PC-9 (cell line): ENCODE measurements around the gene SLC12A1. TPM values are rescaled to one million over a fixed set of nuclear protein-coding genes. Genes with fewer than 3 reads are reported as not detected.

ENCODE experiments used
- BruUV-seq: library from RNA; stranded (reverse); fragments of 400-500 nt; replicated peaks from 2 replicates; lab custom pipeline; 2021; lab: Mats Ljungman, UMichigan
- CTCF ChIA-PET: fragments of 300-600 bp; sonication (Branson Sonifier 250); formaldehyde crosslinking; loops from one replicate; lab custom pipeline; 2022; ENCODE audit warnings: antibody characterized with exemption; lab: Charles Lee
- POLR2A ChIA-PET: fragments of 300-600 bp; sonication (Branson Sonifier 250); formaldehyde crosslinking; loops from one replicate; lab custom pipeline; 2022; ENCODE audit warnings: antibody characterized with exemption; ENCODE audit not compliant: unreplicated experiment; lab: Charles Lee
- DNase-seq, 2 experiments: peaks; one replicate each; pipeline versions ENCODE4 v3.0.0 to v3.0.0-alpha.2; 2015 to 2022; ENCODE audit warnings: mixed read lengths in 1 of 2
- H2AFZ ChIP-seq: fragments of 200-600 bp; sonication (generic); 2 replicates; pipeline ENCODE4 v1.8.1; 2017; ENCODE audit warnings: antibody characterized with exemption
- H3F3A ChIP-seq: fragments of 200-600 bp; sonication (generic); 2 replicates; pipeline ENCODE4 v1.8.1; 2017; ENCODE audit warnings: antibody characterized with exemption, mild to moderate bottlenecking, low read depth; ENCODE audit not compliant: insufficient read depth
- H3K27ac ChIP-seq: fragments of 200-600 bp; sonication (generic); 2 replicates; pipeline ENCODE4 v1.6.1; 2016; ENCODE audit warnings: mixed run types
- H3K27me3 ChIP-seq: fragments of 200-600 bp; sonication (generic); 2 replicates; pipeline ENCODE4 v1.6.1; 2016; ENCODE audit warnings: low read depth, mixed run types; ENCODE audit not compliant: insufficient read depth
- H3K36me3 ChIP-seq: fragments of 200-600 bp; sonication (generic); 2 replicates; pipeline ENCODE4 v1.6.1; 2016; ENCODE audit warnings: low read depth, mixed run types
- H3K4me1 ChIP-seq: fragments of 200-600 bp; sonication (generic); replicated peaks from 2 replicates; pipeline ENCODE4 v1.6.1; 2016; ENCODE audit warnings: mixed run types; ENCODE audit not compliant: insufficient read depth
- H3K4me2 ChIP-seq: fragments of 200-600 bp; sonication (generic); 2 replicates; pipeline ENCODE4 v1.6.1; 2017; ENCODE audit warnings: mixed run types
- H3K4me3 ChIP-seq: fragments of 200-600 bp; sonication (generic); 2 replicates; pipeline ENCODE4 v1.6.1; 2016; ENCODE audit warnings: mixed run types
- H3K79me2 ChIP-seq: fragments of 200-600 bp; sonication (generic); 2 replicates; pipeline ENCODE4 v1.6.1; 2017; ENCODE audit warnings: low read depth, mixed run types
- H3K9me2 ChIP-seq: fragments of 200-600 bp; sonication (generic); 2 replicates; pipeline ENCODE4 v1.8.1; 2017; ENCODE audit warnings: mild to moderate bottlenecking; ENCODE audit not compliant: insufficient read depth
- H3K9me3 ChIP-seq: fragments of 200-600 bp; sonication (generic); 2 replicates; pipeline ENCODE4 v1.8.1; 2016; ENCODE audit warnings: low read depth; ENCODE audit not compliant: insufficient read depth
- H4K20me1 ChIP-seq: fragments of 200-600 bp; sonication (generic); 2 replicates; pipeline ENCODE4 v1.8.1; 2017; ENCODE audit not compliant: insufficient read depth
- EZH2 ChIP-seq: fragments of 200-600 bp; sonication (generic); IDR thresholded peaks from 2 replicates; pipeline ENCODE4 v1.8.0; 2017; ENCODE audit warnings: antibody characterized with exemption, low read depth
- intact Hi-C: fragments of 100-400 bp; cut with micrococcal nuclease; formaldehyde crosslinking; loops from one replicate; pipeline ENCODE4 v1.10.0; 2022; ENCODE audit not compliant: unreplicated experiment
- total RNA-seq: library from RNA; stranded (reverse); gene quantifications from 2 replicates; pipeline ENCODE4 v1.2.3, GENCODE V29; 2021
- TF ChIP-seq, protein P1 (sequence below): fragments of 200-600 bp; sonication (generic); conservative IDR thresholded peaks from 2 replicates; pipeline ENCODE4 v1.6.1; 2017; ENCODE audit warnings: mixed run types, antibody characterized with exemption, mild to moderate bottlenecking, moderate library complexity

Gene SLC12A1
- total RNA-seq, 1 experiment from 2014 or later = not detected

DNA sequence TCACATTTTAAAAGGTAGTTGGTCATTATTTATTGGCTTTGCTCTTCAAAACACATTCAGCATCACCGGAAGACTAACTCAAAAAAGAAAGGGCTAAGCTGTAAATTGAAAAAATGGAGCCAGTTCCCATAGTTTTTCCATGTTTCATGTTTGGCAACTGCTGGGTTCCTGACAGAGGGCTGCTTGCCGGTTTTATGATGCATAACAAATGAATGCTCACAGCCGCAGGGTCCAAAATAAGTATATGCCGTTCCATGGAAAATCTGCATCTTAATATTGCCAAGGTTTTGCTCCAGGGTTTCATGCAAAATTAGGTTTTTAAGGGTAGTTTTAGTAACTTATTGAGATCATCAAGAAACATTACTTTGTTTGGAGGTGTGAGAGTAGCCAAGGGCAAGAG lies 15.8 kb downstream of the SLC12A1 start:
- H3K4me2 ChIP-seq = no peak overlapping the region
- H3F3A ChIP-seq = no peaks in the 10 kb centered on the region
- no peak for DNase-seq
- no peaks in the 10 kb centered on the region for H3K4me1 ChIP-seq
- intact Hi-C loops = no loop called here
- CTCF ChIA-PET = no interaction called here
- no peaks in the 10 kb centered on the region for H4K20me1 ChIP-seq
- H3K36me3 ChIP-seq = no peaks in the 10 kb centered on the region
- BruUV-seq = no TSS peak
- H3K9me2 ChIP-seq = no peaks in the 10 kb centered on the region
- H3K79me2 ChIP-seq = no peaks in the 10 kb centered on the region
- POLR2A ChIA-PET = no interaction called here
- no peak overlapping the region for H2AFZ ChIP-seq
- no peak overlapping the region for H3K4me3 ChIP-seq
- H3K27ac ChIP-seq = no peak overlapping the region
- H3K9me3 ChIP-seq = no peaks in the 10 kb centered on the region
- no peak for TF ChIP-seq EZH2
- no peaks in the 10 kb centered on the region; the same call in 1 of the 2 replicates for H3K27me3 ChIP-seq

DNA sequence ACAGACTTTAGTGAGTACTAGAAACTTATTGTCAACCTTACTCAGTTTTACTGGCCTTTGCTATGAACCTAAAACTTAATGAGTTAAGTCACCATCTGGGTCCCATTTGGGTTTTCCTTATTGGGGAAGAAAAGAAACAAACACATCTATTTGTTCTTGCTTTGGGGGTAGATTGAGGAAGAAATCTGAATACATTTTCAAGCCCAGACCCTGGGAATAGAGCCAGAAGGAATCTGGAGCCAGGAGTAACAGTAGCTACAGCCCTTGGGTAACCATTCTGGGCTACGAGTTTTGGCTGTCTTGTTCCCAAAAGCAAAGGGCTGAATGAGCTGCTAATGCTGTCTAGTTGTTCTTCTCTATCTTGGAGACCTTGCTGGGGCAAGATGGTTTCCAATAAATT lies 16.5 kb downstream of the SLC12A1 start:
- no peak for DNase-seq
- intact Hi-C loops = no loop called here
- no peak overlapping the region for H3K27ac ChIP-seq
- H3K79me2 ChIP-seq = no peaks in the 10 kb centered on the region
- H3K36me3 ChIP-seq = no peaks in the 10 kb centered on the region
- no peak overlapping the region for H3K4me3 ChIP-seq
- no peak overlapping the region for H2AFZ ChIP-seq
- H3K27me3 ChIP-seq = no peaks in the 10 kb centered on the region; the same call in 1 of the 2 replicates
- H3K9me3 ChIP-seq = no peaks in the 10 kb centered on the region
- no peaks in the 10 kb centered on the region for H4K20me1 ChIP-seq
- no peak for TF ChIP-seq EZH2
- TF ChIP-seq, protein P1, sequence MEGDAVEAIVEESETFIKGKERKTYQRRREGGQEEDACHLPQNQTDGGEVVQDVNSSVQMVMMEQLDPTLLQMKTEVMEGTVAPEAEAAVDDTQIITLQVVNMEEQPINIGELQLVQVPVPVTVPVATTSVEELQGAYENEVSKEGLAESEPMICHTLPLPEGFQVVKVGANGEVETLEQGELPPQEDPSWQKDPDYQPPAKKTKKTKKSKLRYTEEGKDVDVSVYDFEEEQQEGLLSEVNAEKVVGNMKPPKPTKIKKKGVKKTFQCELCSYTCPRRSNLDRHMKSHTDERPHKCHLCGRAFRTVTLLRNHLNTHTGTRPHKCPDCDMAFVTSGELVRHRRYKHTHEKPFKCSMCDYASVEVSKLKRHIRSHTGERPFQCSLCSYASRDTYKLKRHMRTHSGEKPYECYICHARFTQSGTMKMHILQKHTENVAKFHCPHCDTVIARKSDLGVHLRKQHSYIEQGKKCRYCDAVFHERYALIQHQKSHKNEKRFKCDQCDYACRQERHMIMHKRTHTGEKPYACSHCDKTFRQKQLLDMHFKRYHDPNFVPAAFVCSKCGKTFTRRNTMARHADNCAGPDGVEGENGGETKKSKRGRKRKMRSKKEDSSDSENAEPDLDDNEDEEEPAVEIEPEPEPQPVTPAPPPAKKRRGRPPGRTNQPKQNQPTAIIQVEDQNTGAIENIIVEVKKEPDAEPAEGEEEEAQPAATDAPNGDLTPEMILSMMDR = no peak
- ChIA-PET POLR2A (no interaction called here), CTCF (no interaction called here)
- H3K9me2 ChIP-seq = no peaks in the 10 kb centered on the region
- H3K4me2 ChIP-seq = no peak overlapping the region
- BruUV-seq = no TSS peak
- no peaks in the 10 kb centered on the region for H3F3A ChIP-seq
- no peaks in the 10 kb centered on the region for H3K4me1 ChIP-seq

DNA sequence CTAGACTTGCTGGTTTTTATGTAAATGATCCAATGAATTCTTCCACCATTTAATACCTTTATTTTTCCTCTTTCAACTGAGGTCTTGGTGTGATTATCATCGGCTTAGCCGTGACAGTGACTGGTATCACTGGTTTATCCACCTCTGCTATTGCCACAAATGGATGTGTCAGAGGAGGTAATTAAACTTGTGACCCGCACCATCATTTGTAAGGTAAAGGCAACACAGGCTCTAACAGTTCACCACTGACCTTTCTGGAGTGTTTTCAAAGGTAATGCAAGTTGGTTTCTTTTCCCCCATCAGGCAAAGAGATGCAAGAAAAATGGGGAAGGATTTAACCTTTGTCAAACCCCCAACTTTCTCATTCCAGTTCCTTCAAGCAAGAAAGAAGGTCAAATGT lies 19.7 kb downstream of the SLC12A1 start:
- ChIA-PET CTCF (no interaction called here), POLR2A (no interaction called here)
- Histone ChIP-seq H3K79me2 (no peaks in the 10 kb centered on the region), H3K4me3 (no peak overlapping the region), H3K4me2 (no peak overlapping the region), H3K9me2 (no peaks in the 10 kb centered on the region), H3K27ac (no peak overlapping the region), H3K4me1 (no peaks in the 10 kb centered on the region), H3F3A (no peaks in the 10 kb centered on the region), H3K9me3 (no peaks in the 10 kb centered on the region), H4K20me1 (no peaks in the 10 kb centered on the region), H3K27me3 (no peaks in the 10 kb centered on the region; the same call in 1 of the 2 replicates), H3K36me3 (no peaks in the 10 kb centered on the region), H2AFZ (no peak overlapping the region)
- no peak for DNase-seq
- BruUV-seq = no TSS peak
- intact Hi-C loops = no loop called here
- TF ChIP-seq, protein P1 = no peak
- no peak for TF ChIP-seq EZH2

DNA sequence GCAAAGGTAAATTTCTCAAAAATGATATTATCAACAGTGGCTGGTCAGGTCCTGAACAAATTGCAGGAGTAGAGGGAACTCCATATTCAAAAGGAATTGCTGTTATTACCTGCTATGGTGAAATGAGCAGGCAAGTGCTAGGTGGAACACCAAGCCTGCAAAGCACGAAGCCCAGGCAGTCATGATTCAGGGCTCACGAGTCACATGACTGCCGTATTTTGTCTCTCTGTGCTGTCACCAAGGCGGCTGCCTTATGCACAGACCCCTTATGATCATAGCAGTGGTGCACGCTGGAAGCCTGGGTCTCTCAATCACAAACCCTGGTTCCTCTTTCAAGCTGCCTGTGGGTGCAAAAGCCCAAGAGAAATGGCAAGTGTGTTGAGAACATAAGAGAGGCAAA lies 24.4 kb downstream of the SLC12A1 start:
- CTCF ChIA-PET = no interaction called here
- no peaks in the 10 kb centered on the region for H3K79me2 ChIP-seq
- BruUV-seq = no TSS peak
- H3F3A ChIP-seq = no peaks in the 10 kb centered on the region
- no peak overlapping the region for H3K4me3 ChIP-seq
- no peak overlapping the region for H2AFZ ChIP-seq
- no peaks in the 10 kb centered on the region for H3K9me3 ChIP-seq
- TF ChIP-seq, protein P1 = no peak
- no peak for TF ChIP-seq EZH2
- H3K27ac ChIP-seq = no peak overlapping the region
- H3K4me2 ChIP-seq = no peak overlapping the region
- no peaks in the 10 kb centered on the region for H3K4me1 ChIP-seq
- no peaks in the 10 kb centered on the region for H3K36me3 ChIP-seq
- H3K9me2 ChIP-seq = no peaks in the 10 kb centered on the region
- no peak for DNase-seq
- peaks cover 6% of the 10 kb centered on the region; the same call in 1 of the 2 replicates for H3K27me3 ChIP-seq
- intact Hi-C loops = no loop called here
- POLR2A ChIA-PET = no interaction called here
- H4K20me1 ChIP-seq = no peaks in the 10 kb centered on the region
